Gastroesophageal sphincter (tissue), 4 donors: Measurements from ENCODE around the gene GGT6. TPM values are rescaled to one million over a fixed set of nuclear protein-coding genes. Genes with fewer than 3 reads are reported as not detected.

Source experiments
- ATAC-seq: fragments of 150-250 bp; one replicate; pipeline ENCODE4 v1.9.1; 2016; ENCODE audit warnings: mild to moderate bottlenecking, moderate library complexity
- H3K27ac ChIP-seq, 4 donors: fragments of 200-600 bp; sonication (generic) in 3 of 4; 1 replicate in 3 of 4; 2 replicates in 1 of 4; pipeline ENCODE4 v1.5.1; 2016 to 2019
- H3K27me3 ChIP-seq: fragments of 200-600 bp; sonication (generic); one replicate; pipeline ENCODE4 v1.5.1; 2019
- H3K36me3 ChIP-seq, 2 donors: fragments of 200-600 bp; sonication (generic); one replicate each; pipeline ENCODE4 v1.5.1; 2019; ENCODE audit warnings: control low read depth in 1 of 2
- H3K4me1 ChIP-seq, 3 donors: fragments of 200-600 bp; sonication (generic); 1 replicate in 2 of 3; 2 replicates in 1 of 3; pipeline ENCODE4 v1.5.1; 2016 to 2019; ENCODE audit warnings: control low read depth in 2 of 3
- H3K4me3 ChIP-seq, 2 donors: fragments of 200-600 bp; sonication (generic); one replicate each; pipeline ENCODE4 v1.5.1; 2019; ENCODE audit warnings: mild to moderate bottlenecking in 1 of 2, moderate library complexity in 1 of 2
- H3K9me3 ChIP-seq, 3 donors: fragments of 200-600 bp; sonication (generic); one replicate each; pipeline ENCODE4 v1.5.1; 2017 to 2019; ENCODE audit warnings: control low read depth in 2 of 3
- EP300 ChIP-seq: sonication (generic); formaldehyde crosslinking; IDR thresholded peaks from one replicate; pipeline ENCODE4 v1.6.1; 2017; ENCODE audit warnings: antibody characterized with exemption, mild to moderate bottlenecking
- POLR2A ChIP-seq, 2 donors: fragments of 450-650 bp; IDR thresholded peaks; one replicate each; pipeline ENCODE4 v1.6.1; 2017; ENCODE audit warnings: antibody characterized with exemption in 2 of 2, mild to moderate bottlenecking in 2 of 2, moderate library complexity in 1 of 2
- POLR2AphosphoS5 ChIP-seq: sonication (generic); formaldehyde crosslinking; IDR thresholded peaks from one replicate; pipeline ENCODE4 v1.6.1; 2017; ENCODE audit warnings: antibody characterized with exemption
- WGBS, 2 donors: methylation state at CpG; one replicate each; pipeline ENCODE4 v1.1.5; 2018; ENCODE audit warnings: low coverage in 1 of 2; 5-methylcytosine and 5-hydroxymethylcytosine counted together
- total RNA-seq, 4 donors: library from RNA; depleted of rRNA; stranded (reverse); fragments of >200 nt; gene quantifications; one replicate each; pipeline ENCODE4 v1.1.0, GENCODE V29; 2016
- TF ChIP-seq, protein P1 (sequence below), 4 experiments: fragments of 200-600 bp in 2 of 4; fragments of 450-650 bp in 2 of 4; sonication (generic) in 1 of 4; IDR thresholded peaks; one replicate each; pipeline ENCODE4 v1.5.1; 2017 to 2019; ENCODE audit warnings: antibody characterized with exemption in 4 of 4, mild to moderate bottlenecking in 2 of 4, moderate library complexity in 2 of 4

Gene GGT6
- total RNA-seq, 4 donors from 2014 or later = 0.27 to 5.9 (median 0.47) TPM; not detected in 1

DNA sequence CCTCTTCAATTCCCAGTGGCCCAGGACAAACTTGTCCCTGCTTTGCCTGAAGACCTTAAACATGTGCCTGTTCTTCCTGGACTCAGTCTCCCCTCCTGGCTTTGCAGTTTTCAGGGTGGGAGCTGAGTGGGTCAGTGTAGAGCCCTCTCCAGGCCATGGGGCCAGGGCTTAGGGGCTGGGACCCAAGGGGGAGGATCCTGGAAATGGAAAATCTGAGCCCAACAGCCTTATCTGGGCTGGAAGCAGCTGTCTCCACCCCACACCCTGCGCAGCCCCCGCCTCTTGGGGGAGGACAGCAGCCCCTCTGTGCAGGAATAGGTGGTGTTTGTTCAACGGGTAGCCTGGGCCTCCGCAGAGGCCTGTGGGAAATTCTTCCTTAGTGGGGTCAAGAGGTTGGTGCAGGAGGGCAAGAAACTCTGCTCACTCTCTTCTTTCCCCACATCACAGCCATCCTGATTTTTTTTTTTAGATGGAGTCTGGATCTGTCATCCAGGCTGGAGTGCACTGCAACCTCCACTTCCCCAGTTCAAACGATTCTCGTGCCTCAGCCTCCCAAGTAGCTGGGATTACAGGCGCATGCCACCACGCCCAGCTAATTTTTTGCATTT is 17.1 kb upstream of the GGT6 start:
- no peak for ATAC-seq
- TF ChIP-seq POLR2AphosphoS5 (no peak), EP300 (no peak), POLR2A (IDR thresholded peaks at IDR 0.05) (no peak)
- TF ChIP-seq, protein P1, sequence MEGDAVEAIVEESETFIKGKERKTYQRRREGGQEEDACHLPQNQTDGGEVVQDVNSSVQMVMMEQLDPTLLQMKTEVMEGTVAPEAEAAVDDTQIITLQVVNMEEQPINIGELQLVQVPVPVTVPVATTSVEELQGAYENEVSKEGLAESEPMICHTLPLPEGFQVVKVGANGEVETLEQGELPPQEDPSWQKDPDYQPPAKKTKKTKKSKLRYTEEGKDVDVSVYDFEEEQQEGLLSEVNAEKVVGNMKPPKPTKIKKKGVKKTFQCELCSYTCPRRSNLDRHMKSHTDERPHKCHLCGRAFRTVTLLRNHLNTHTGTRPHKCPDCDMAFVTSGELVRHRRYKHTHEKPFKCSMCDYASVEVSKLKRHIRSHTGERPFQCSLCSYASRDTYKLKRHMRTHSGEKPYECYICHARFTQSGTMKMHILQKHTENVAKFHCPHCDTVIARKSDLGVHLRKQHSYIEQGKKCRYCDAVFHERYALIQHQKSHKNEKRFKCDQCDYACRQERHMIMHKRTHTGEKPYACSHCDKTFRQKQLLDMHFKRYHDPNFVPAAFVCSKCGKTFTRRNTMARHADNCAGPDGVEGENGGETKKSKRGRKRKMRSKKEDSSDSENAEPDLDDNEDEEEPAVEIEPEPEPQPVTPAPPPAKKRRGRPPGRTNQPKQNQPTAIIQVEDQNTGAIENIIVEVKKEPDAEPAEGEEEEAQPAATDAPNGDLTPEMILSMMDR (IDR thresholded peaks at IDR 0.05) = no peak

DNA sequence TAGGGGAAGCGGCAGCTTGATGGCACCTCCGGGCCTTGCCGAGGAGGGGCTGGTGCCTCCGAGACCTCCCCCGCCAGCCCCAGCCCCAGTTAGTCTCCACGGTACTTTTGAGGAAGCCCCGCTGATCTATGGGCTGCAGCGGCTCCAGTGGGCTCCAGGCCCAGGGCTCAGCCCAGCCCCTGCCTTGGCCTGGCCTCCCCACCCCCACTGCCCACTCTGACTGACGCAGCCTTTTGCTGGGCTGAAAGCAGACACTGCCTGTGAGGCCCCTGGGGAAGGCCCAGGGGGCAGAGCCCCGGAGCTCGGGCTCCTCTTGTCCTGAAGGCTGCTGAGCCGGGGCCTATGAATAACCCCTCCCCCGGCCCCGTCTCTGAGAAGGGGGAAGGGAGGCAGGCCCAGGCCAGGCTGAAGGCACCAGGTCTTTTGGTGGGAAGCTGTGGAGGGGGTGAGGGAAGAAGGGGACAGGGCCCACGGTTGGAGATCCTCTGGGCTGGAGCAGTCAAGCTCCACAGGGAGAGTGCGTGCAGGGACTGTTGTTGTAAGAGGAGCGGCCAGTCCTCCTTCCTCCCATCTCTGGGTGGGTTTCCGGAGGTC is 16.4 kb upstream of the GGT6 start:
- Histone ChIP-seq H3K4me1 (no peaks in the 10 kb centered on the region), H3K4me3 (no peak overlapping the region), H3K27ac (no peak overlapping the region), H3K27me3 (peaks cover 22% of the 10 kb centered on the region), H3K36me3 (no peaks in the 10 kb centered on the region), H3K9me3 (no peaks in the 10 kb centered on the region)
- TF ChIP-seq EP300 = no peak
- TF ChIP-seq POLR2A (IDR thresholded peaks at IDR 0.05) = no peak
- TF ChIP-seq, protein P1 (IDR thresholded peaks at IDR 0.05) = no peak
- no peak for TF ChIP-seq POLR2AphosphoS5
- peak; percentile 36 for ATAC-seq
- no CpG with 5 or more reads among the region's 18 CpGs for WGBS, 2 donors

More for the DNA sequence above, 17.1 kb upstream of the GGT6 start:
- 73 to 96% methylated on average over 4 of the region's 8 CpGs for WGBS, 2 donors
- Histone ChIP-seq H3K4me3 (no peak overlapping the region), H3K9me3 (no peaks in the 10 kb centered on the region), H3K27ac (no peak overlapping the region), H3K27me3 (peaks cover 29% of the 10 kb centered on the region), H3K4me1 (no peaks in the 10 kb centered on the region), H3K36me3 (no peaks in the 10 kb centered on the region)

DNA sequence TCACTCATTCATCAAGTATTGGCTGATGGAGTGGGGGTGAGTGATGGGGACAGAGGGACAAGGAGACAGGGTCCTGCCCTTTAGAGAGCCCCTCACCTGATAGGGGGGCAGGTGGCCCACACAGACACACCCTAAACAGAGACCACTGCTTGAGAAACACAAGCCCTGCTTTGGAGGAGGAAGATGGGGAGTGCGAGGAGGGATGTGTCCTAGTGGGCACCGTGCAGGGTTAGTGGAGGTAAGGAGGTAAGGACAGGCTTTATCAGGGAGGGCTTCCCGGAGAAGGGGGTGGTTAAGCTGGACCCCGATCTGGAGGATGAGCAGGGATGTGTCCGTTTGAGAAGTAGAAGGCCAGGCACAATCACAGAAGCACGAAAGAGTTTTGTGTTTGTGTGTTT is 15.8 kb upstream of the GGT6 start:
- no peak for TF ChIP-seq POLR2A (IDR thresholded peaks at IDR 0.05)
- TF ChIP-seq, protein P1 (IDR thresholded peaks at IDR 0.05) = no peak
- no peak for TF ChIP-seq EP300
- TF ChIP-seq POLR2AphosphoS5 = no peak
- no peak overlapping the region for H3K4me3 ChIP-seq
- no peak overlapping the region for H3K27ac ChIP-seq
- H3K4me1 ChIP-seq = no peaks in the 10 kb centered on the region
- 65 to 74% methylated on average over 2 to 6 of the region's 6 CpGs for WGBS, 2 donors
- H3K9me3 ChIP-seq = no peaks in the 10 kb centered on the region
- no peaks in the 10 kb centered on the region for H3K36me3 ChIP-seq
- H3K27me3 ChIP-seq = peaks cover 16% of the 10 kb centered on the region
- ATAC-seq = no peak

DNA sequence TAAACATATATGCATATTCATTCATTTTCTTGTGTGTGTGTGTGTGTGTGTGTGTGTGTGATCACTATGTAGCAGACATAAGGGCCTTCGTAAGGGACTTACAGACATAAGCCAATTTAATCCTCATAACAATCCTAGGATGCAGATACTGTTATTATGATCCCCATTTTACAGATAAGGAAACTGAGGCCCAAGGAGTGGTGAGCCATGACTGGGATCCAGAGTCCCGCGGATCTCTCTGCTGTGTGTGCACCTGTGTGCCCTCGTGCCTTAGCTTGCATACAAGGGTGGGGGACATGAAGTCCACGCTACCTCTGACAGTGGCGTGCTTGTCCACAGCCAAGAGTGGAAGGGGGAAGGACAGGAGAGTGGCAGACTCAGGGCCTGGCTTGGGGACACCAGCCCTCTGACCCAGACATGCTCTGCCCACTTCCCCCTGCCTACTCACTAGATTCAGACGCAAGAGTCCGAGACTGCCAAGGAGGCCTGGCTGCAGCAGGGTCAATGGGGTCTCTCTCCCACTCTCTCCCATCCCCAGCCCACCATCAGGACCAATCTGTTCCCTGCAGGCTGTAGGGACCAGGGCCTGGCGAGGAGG is 14.2 kb upstream of the GGT6 start:
- no peaks in the 10 kb centered on the region for H3K36me3 ChIP-seq
- WGBS, 2 donors = 86 to 100% methylated on average over 1 of the region's 9 CpGs
- TF ChIP-seq EP300 = no peak
- TF ChIP-seq POLR2AphosphoS5 = no peak
- TF ChIP-seq POLR2A (IDR thresholded peaks at IDR 0.05) = no peak
- TF ChIP-seq, protein P1 (IDR thresholded peaks at IDR 0.05) = no peak
- ATAC-seq = no peak
- H3K27me3 ChIP-seq = peaks cover 6% of the 10 kb centered on the region
- H3K4me3 ChIP-seq = no peak overlapping the region
- no peak overlapping the region for H3K27ac ChIP-seq
- no peaks in the 10 kb centered on the region for H3K9me3 ChIP-seq
- no peaks in the 10 kb centered on the region for H3K4me1 ChIP-seq

DNA sequence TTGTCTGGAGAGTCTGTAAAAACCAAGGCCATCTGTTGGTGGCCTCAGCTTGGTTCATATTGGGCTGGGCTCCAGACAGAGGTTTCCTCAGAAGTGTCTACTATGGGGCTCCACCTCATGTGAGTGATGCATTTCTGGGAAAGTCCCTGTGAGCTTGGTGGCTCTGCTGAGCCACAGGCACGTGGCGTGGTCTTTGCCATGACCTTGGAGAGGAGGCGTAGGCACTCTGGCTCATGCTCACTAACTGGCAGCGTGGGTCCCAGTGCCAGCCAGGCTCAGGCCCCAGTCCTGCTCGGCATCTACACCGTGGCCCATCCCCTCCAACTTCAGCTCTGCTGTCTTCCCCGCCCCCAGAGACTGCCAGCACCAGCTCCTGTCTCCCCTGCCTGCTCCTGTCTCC is 13.3 kb upstream of the GGT6 start:
- Histone ChIP-seq H3K36me3 (no peaks in the 10 kb centered on the region), H3K4me3 (no peak overlapping the region), H3K9me3 (no peaks in the 10 kb centered on the region), H3K27me3 (peaks cover 6% of the 10 kb centered on the region), H3K27ac (no peak overlapping the region), H3K4me1 (no peaks in the 10 kb centered on the region)
- TF ChIP-seq, protein P1 (IDR thresholded peaks at IDR 0.05) = no peak
- TF ChIP-seq POLR2A (IDR thresholded peaks at IDR 0.05) = no peak
- no peak for TF ChIP-seq POLR2AphosphoS5
- no peak for TF ChIP-seq EP300
- 71% methylated on average over 4 of the region's 7 CpGs; no CpG with 5 or more reads in 1 of the 2 donors for WGBS, 2 donors
- ATAC-seq = no peak
